Mesenchymal stem cell (in vitro differentiated cells and primary cell): ENCODE data around the gene VEZF1.
"Not testable (repeated sequence)": the region's sequence is repeated elsewhere in the genome, so short reads cannot be mapped to it uniquely, and the experiment has no call there.

ENCODE experiments used
- DNase-seq: peaks from one replicate; pipeline ENCODE4 v3.0.0-alpha.2; 2013
- H2AFZ ChIP-seq: one replicate; pipeline ENCODE4 v1.6.1; 2013; ENCODE audit warnings: low read depth, mild to moderate bottlenecking, control low read depth, inconsistent platforms, low read length, moderate library complexity
- H2AK5ac ChIP-seq: 2 replicates; pipeline ENCODE4 v1.6.1; 2013; ENCODE audit warnings: low read length, moderate library complexity, mild to moderate bottlenecking, inconsistent platforms; ENCODE audit not compliant: severe bottlenecking
- H2BK120ac ChIP-seq: one replicate; pipeline ENCODE4 v1.6.1; 2013; ENCODE audit warnings: low read depth, mild to moderate bottlenecking, inconsistent platforms, low read length, moderate library complexity
- H2BK12ac ChIP-seq, 2 experiments: one replicate each; pipeline ENCODE4 v1.6.1; 2013; ENCODE audit warnings: inconsistent platforms in 2 of 2, low read length in 2 of 2, mild to moderate bottlenecking in 2 of 2, moderate library complexity in 2 of 2, control low read depth in 1 of 2
- H2BK15ac ChIP-seq: one replicate; pipeline ENCODE4 v1.6.1; 2013; ENCODE audit warnings: mild to moderate bottlenecking, low read depth, inconsistent platforms; ENCODE audit not compliant: poor library complexity, severe bottlenecking
- H2BK5ac ChIP-seq: 2 replicates; pipeline ENCODE4 v1.6.1; 2013; ENCODE audit warnings: low read depth, mild to moderate bottlenecking, low read length, control low read depth, inconsistent platforms; ENCODE audit not compliant: poor library complexity, severe bottlenecking
- H3K14ac ChIP-seq, 2 experiments: one replicate each; pipeline ENCODE4 v1.6.1; 2013; ENCODE audit warnings: inconsistent platforms in 2 of 2, low read length in 2 of 2, control low read depth in 1 of 2, mild to moderate bottlenecking in 1 of 2, moderate library complexity in 1 of 2
- H3K18ac ChIP-seq, 2 experiments: one replicate each; pipeline ENCODE4 v1.6.1; 2013; ENCODE audit warnings: inconsistent platforms in 2 of 2, low read length in 2 of 2, control low read depth in 1 of 2, low read depth in 1 of 2, mild to moderate bottlenecking in 1 of 2
- H3K23ac ChIP-seq, 2 experiments: one replicate each; pipeline ENCODE4 v1.6.1; 2013; ENCODE audit warnings: inconsistent platforms in 2 of 2, low read length in 2 of 2, mild to moderate bottlenecking in 2 of 2, moderate library complexity in 2 of 2, control low read depth in 1 of 2
- H3K27ac ChIP-seq: 2 replicates; pipeline ENCODE4 v1.5.1; 2013; ENCODE audit warnings: mild to moderate bottlenecking, moderate library complexity, low read length, control low read depth, inconsistent platforms; ENCODE audit not compliant: poor library complexity, severe bottlenecking
- H3K27me3 ChIP-seq, 2 experiments: 2 replicates each; pipeline versions ENCODE4 v1.6.1 to v1.7.0; 2013; ENCODE audit warnings: low read length in 2 of 2, mild to moderate bottlenecking in 2 of 2, moderate library complexity in 2 of 2, control low read depth in 1 of 2, inconsistent platforms in 1 of 2; ENCODE audit not compliant: control insufficient read depth in 1 of 2, insufficient read depth in 1 of 2
- H3K36me3 ChIP-seq, 2 experiments: 2 replicates each; pipeline versions ENCODE4 v1.6.1 to v1.7.0; 2013; ENCODE audit warnings: low read length in 2 of 2, control low read depth in 1 of 2, inconsistent platforms in 1 of 2, low read depth in 1 of 2, mild to moderate bottlenecking in 1 of 2; ENCODE audit not compliant: insufficient read depth in 2 of 2, control insufficient read depth in 1 of 2
- H3K4ac ChIP-seq, 2 experiments: one replicate each; pipeline ENCODE4 v1.6.1; 2013; ENCODE audit warnings: inconsistent platforms in 2 of 2, low read length in 2 of 2, mild to moderate bottlenecking in 2 of 2, moderate library complexity in 2 of 2, control low read depth in 1 of 2, low read depth in 1 of 2
- H3K4me1 ChIP-seq: 2 replicates; pipeline ENCODE4 v1.6.1; 2013; ENCODE audit warnings: low read depth, low read length, control low read depth; ENCODE audit not compliant: control insufficient read depth, insufficient read depth
- H3K4me2 ChIP-seq: 2 replicates; pipeline ENCODE4 v1.6.1; 2013; ENCODE audit warnings: low read length, mild to moderate bottlenecking, inconsistent platforms; ENCODE audit not compliant: poor library complexity, severe bottlenecking
- H3K4me3 ChIP-seq, 2 experiments: 2 replicates each; pipeline versions ENCODE4 v1.5.1 to v1.7.0; 2013; ENCODE audit warnings: low read length in 2 of 2, mild to moderate bottlenecking in 2 of 2, control low read depth in 1 of 2, low read depth in 1 of 2; ENCODE audit not compliant: insufficient read depth in 1 of 2
- H3K79me1 ChIP-seq: replicated peaks from 2 replicates; pipeline ENCODE4 v1.6.1; 2013; ENCODE audit warnings: mild to moderate bottlenecking, control low read depth, low read length, inconsistent platforms; ENCODE audit not compliant: poor library complexity, severe bottlenecking
- H3K9ac ChIP-seq: 2 replicates; pipeline ENCODE4 v1.7.0; 2013; ENCODE audit warnings: mild to moderate bottlenecking, low read length, moderate library complexity
- H3K9me3 ChIP-seq: 2 replicates; pipeline ENCODE4 v1.7.0; 2013; ENCODE audit warnings: mild to moderate bottlenecking, low read length; ENCODE audit not compliant: control insufficient read depth
- H4K8ac ChIP-seq: one replicate; pipeline ENCODE4 v1.6.1; 2013; ENCODE audit warnings: inconsistent platforms, mild to moderate bottlenecking, low read length, moderate library complexity
- H4K91ac ChIP-seq: one replicate; pipeline ENCODE4 v1.6.1; 2013; ENCODE audit warnings: mild to moderate bottlenecking, low read length, inconsistent platforms
- WGBS: methylation state at CpG from one replicate; pipeline ENCODE4 v1.1.7; 2013; ENCODE audit warnings: mixed read lengths; 5-methylcytosine and 5-hydroxymethylcytosine counted together

Gene VEZF1

DNA sequence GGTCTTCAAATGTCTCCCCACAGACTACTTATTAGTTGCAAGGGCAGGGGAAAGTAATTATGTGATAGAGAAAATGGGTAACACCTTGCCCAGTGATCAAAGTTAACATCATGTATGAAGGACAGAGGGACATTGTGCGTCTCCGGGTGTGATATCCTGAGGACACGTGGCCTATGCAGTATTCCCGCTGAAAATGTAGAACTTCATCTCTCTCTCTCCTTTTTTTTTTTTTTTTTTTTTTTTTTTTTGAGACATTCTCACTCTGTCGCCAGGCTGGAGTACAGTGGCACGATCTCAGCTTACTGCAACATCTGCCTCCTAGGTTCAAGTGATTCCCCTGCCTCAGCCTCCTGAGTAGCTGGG, 24.9 kb downstream of the VEZF1 start:
- H2BK120ac ChIP-seq, result no peak overlapping the region
- H3K4me2 ChIP-seq, result no peak overlapping the region
- H4K91ac ChIP-seq, result no peak overlapping the region
- no peak overlapping the region for H3K4me3 ChIP-seq
- no peak overlapping the region for H2BK15ac ChIP-seq
- H3K4me1 ChIP-seq, result no peaks in the 10 kb centered on the region
- no peaks in the 10 kb centered on the region for H3K27me3 ChIP-seq
- H3K36me3 ChIP-seq, result no peaks in the 10 kb centered on the region
- H2BK12ac ChIP-seq, result no peak overlapping the region
- no peak overlapping the region for H2AK5ac ChIP-seq
- no peak overlapping the region for H3K23ac ChIP-seq
- H3K9me3 ChIP-seq, result no peaks in the 10 kb centered on the region
- no peak overlapping the region for H3K14ac ChIP-seq
- WGBS, result 97% methylated on average over 6 of the region's 6 CpGs
- no peak overlapping the region for H2BK5ac ChIP-seq
- DNase-seq, result no peak
- H3K27ac ChIP-seq, result no peak overlapping the region
- H4K8ac ChIP-seq, result no peak overlapping the region
- H3K79me1 ChIP-seq, result no peaks in the 10 kb centered on the region
- H2AFZ ChIP-seq, result no peak overlapping the region
- H3K4ac ChIP-seq, result no peak overlapping the region
- no peak overlapping the region for H3K18ac ChIP-seq
- H3K9ac ChIP-seq, result no peak overlapping the region

DNA sequence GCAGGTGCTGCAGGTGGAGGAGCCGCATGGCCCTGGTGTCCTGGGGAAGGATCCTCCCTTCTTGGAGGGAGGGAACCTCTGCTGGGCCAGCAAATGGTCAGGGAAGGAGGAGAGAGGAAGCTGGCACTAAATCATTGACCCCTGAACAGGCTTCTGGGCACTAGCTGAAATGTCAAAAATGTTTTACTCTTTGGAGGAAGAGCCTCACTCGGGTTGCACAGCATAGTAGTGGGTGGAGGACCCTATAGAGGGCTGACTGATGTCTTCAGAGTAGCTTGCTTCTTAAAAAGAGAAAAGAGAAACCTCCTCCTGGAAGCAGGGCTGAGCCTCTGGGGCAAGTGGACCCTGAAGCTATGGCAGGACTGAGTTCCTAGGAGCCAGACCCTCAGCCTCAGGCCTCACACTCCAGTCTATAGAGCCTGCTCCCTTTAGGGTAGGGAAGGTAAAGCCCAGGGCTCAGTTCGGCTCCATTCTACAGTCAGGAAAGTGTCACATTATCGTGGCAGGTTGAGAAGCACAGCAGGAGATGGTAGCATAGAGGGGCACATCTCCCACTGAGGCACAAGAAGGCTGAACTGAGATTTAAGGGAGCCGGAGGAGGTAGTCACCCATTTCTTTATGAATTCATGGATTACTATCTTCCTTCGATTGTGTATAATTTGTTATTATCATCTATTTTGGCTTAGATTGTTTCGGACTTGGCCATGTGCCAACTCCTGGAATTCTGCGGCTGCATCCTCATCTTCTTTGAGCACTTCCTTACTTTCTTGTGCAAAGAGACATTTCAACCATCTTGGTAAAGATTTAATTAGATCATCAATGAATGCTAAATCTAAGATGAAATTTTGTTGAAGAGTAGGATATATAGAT, 25.5 kb downstream of the VEZF1 start:
- Histone ChIP-seq H3K14ac (no peak overlapping the region), H3K18ac (no peak overlapping the region), H4K91ac (no peak overlapping the region), H2AFZ (no peak overlapping the region), H3K4me3 (no peak overlapping the region), H3K79me1 (no peaks in the 10 kb centered on the region), H3K4me1 (no peaks in the 10 kb centered on the region), H3K27me3 (no peaks in the 10 kb centered on the region), H2BK120ac (no peak overlapping the region), H2BK12ac (no peak overlapping the region), H3K4me2 (no peak overlapping the region), H4K8ac (no peak overlapping the region), H2BK15ac (peak overlapping the region; percentile 30), H3K36me3 (no peaks in the 10 kb centered on the region), H2AK5ac (no peak overlapping the region), H3K27ac (no peak overlapping the region), H3K9me3 (no peaks in the 10 kb centered on the region), H2BK5ac (no peak overlapping the region), H3K23ac (no peak overlapping the region), H3K9ac (no peak overlapping the region), H3K4ac (no peak overlapping the region)
- WGBS, result 92% methylated on average over 4 of the region's 8 CpGs
- DNase-seq, result no peak

DNA sequence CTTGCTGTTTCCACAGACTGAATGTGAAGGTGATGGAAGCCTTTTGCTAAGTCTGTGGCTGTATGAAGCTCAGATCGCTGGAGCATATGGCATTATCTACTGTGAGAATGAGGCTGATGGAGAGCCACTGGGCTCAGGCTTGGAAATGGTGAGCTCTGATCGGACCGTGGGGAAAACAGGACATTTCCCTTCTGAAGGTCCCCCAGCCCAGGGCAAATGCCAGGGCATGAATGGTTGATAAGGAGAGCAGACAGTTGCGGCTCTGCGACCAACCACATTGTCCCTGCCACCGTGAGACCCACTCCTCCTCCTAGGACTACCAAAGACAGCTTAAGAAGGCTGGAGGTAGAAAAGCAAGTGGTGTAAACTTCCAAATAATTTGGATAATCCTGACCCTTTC, 28.1 kb downstream of the VEZF1 start:
- H4K8ac ChIP-seq, result no peak overlapping the region
- H2BK12ac ChIP-seq, result no peak overlapping the region
- no peak overlapping the region for H3K18ac ChIP-seq
- no peaks in the 10 kb centered on the region for H3K36me3 ChIP-seq
- H3K23ac ChIP-seq, result no peak overlapping the region
- peaks cover 5% of the 10 kb centered on the region for H3K79me1 ChIP-seq
- WGBS, result 96% methylated on average over 5 of the region's 6 CpGs
- no peaks in the 10 kb centered on the region for H3K9me3 ChIP-seq
- no peak overlapping the region for H2BK120ac ChIP-seq
- H2AFZ ChIP-seq, result no peak overlapping the region
- H3K14ac ChIP-seq, result no peak overlapping the region
- no peak overlapping the region for H2BK5ac ChIP-seq
- H3K27ac ChIP-seq, result no peak overlapping the region
- no peak overlapping the region for H3K4me2 ChIP-seq
- H3K4me3 ChIP-seq, result no peak overlapping the region
- peaks cover 11% of the 10 kb centered on the region for H3K4me1 ChIP-seq
- DNase-seq, result no peak
- no peak overlapping the region for H3K9ac ChIP-seq
- no peak overlapping the region for H3K4ac ChIP-seq
- H2BK15ac ChIP-seq, result no peak overlapping the region
- no peak overlapping the region for H2AK5ac ChIP-seq
- no peak overlapping the region for H4K91ac ChIP-seq
- no peaks in the 10 kb centered on the region for H3K27me3 ChIP-seq

DNA sequence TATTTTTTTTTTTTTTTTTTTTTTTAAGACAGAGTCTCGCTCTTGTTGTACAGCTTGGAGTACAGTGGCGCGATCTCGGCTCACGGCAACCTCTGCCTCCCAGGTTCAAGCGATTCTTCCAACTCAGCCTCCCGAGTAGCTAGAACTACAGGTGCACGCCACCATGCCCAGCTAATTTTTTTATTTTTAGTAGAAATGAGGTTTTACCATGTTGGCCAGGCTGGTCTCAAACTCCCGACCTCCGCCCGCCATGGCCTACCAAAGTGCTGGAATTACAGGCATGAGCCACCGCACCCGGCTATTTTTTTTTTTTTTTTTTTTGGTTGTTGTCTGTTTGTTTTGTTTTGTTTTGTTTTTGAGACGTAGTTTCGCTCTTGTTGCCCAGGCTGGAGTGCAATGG, 29.7 kb downstream of the VEZF1 start:
- not testable (repeated sequence) for DNase-seq
- WGBS, result 98% methylated on average over 13 of the region's 15 CpGs

More for the DNA sequence above, 29.7 kb downstream of the VEZF1 start:
- H3K9ac ChIP-seq, H3K14ac ChIP-seq, H3K4ac ChIP-seq, H4K8ac ChIP-seq, H3K27me3 ChIP-seq, H3K27ac ChIP-seq, H2AFZ ChIP-seq, H3K9me3 ChIP-seq, H2BK5ac ChIP-seq, H3K4me3 ChIP-seq, H3K36me3 ChIP-seq, H4K91ac ChIP-seq, H3K18ac ChIP-seq, H3K79me1 ChIP-seq, H2AK5ac ChIP-seq, H3K4me2 ChIP-seq, H2BK12ac ChIP-seq, H2BK120ac ChIP-seq, H2BK15ac ChIP-seq, H3K23ac ChIP-seq: not testable (repeated sequence)
- H3K4me1 ChIP-seq, result peaks cover 17% of the 10 kb centered on the region
